ENCODE measurements around the gene PGS1.

GRCh38 chr17:78380370-78380769, 1.9 kb downstream of the PGS1 start:
- TF ChIP-seq CTCF (IDR thresholded peaks at IDR 0.05): no peak
- TF ChIP-seq EP300 (IDR thresholded peaks at IDR 0.05): no peak
- TF ChIP-seq POLR2A (IDR thresholded peaks at IDR 0.05): no peak
